GM23248 (cell line): Measurements from ENCODE around the gene THY1. TPM values are rescaled to one million over a fixed set of nuclear protein-coding genes. Genes with fewer than 3 reads are reported as not detected.

Source experiments
- DNase-seq: peaks from one replicate; pipeline ENCODE4 v3.0.0-alpha.2; 2015
- H2AFZ ChIP-seq: fragments of 200-600 bp; sonication (generic); 2 replicates; pipeline ENCODE4 v1.6.1; 2016; ENCODE audit warnings: antibody characterized with exemption
- H3F3A ChIP-seq: fragments of 200-600 bp; sonication (generic); 2 replicates; pipeline ENCODE4 v1.6.1; 2016; ENCODE audit warnings: mild to moderate bottlenecking, antibody characterized with exemption, mixed run types; ENCODE audit not compliant: insufficient read depth
- H3K27ac ChIP-seq: fragments of 200-600 bp; sonication (generic); 2 replicates; pipeline ENCODE4 v1.5.1; 2016; ENCODE audit warnings: mild to moderate bottlenecking
- H3K27me3 ChIP-seq: fragments of 200-600 bp; sonication (generic); replicated peaks from 2 replicates; pipeline ENCODE4 v1.6.1; 2016; ENCODE audit warnings: mild to moderate bottlenecking; ENCODE audit not compliant: insufficient read depth
- H3K36me3 ChIP-seq: fragments of 200-600 bp; sonication (generic); 2 replicates; pipeline ENCODE4 v1.6.1; 2016; ENCODE audit warnings: low read depth, mild to moderate bottlenecking
- H3K4me1 ChIP-seq: fragments of 200-600 bp; sonication (generic); 2 replicates; pipeline ENCODE4 v1.6.1; 2016; ENCODE audit warnings: mild to moderate bottlenecking; ENCODE audit not compliant: insufficient read depth
- H3K4me2 ChIP-seq: fragments of 200-600 bp; sonication (generic); one replicate; pipeline ENCODE4 v1.6.1; 2016; ENCODE audit warnings: mild to moderate bottlenecking; ENCODE audit not compliant: unreplicated experiment
- H3K4me3 ChIP-seq: fragments of 200-600 bp; sonication (generic); 2 replicates; pipeline ENCODE4 v1.5.1; 2016; ENCODE audit warnings: mild to moderate bottlenecking
- H3K79me2 ChIP-seq: fragments of 200-600 bp; sonication (generic); 2 replicates; pipeline ENCODE4 v1.6.1; 2016; ENCODE audit warnings: mild to moderate bottlenecking; ENCODE audit not compliant: insufficient read depth
- H3K9ac ChIP-seq: fragments of 200-600 bp; sonication (generic); 2 replicates; pipeline ENCODE4 v1.6.1; 2016; ENCODE audit warnings: mild to moderate bottlenecking
- H3K9me2 ChIP-seq: fragments of 200-600 bp; sonication (generic); 2 replicates; pipeline ENCODE4 v1.6.1; 2016; ENCODE audit warnings: mixed run types, mild to moderate bottlenecking, moderate library complexity; ENCODE audit not compliant: insufficient read depth
- H3K9me3 ChIP-seq: fragments of 200-600 bp; sonication (generic); one replicate; pipeline ENCODE4 v1.6.1; 2017; ENCODE audit warnings: low read depth
- H4K20me1 ChIP-seq: fragments of 200-600 bp; sonication (generic); 2 replicates; pipeline ENCODE4 v1.6.0; 2016; ENCODE audit not compliant: insufficient read depth
- EZH2 ChIP-seq: fragments of 200-600 bp; sonication (generic); IDR thresholded peaks from 2 replicates; pipeline ENCODE4 v1.6.1; 2018; ENCODE audit warnings: antibody characterized with exemption, mild to moderate bottlenecking; ENCODE audit not compliant: insufficient read depth, poor library complexity, severe bottlenecking
- EZH2phosphoT487 ChIP-seq: fragments of 200-600 bp; sonication (generic); IDR thresholded peaks from 2 replicates; pipeline ENCODE4 v1.6.1; 2018; ENCODE audit warnings: antibody characterized with exemption, moderate library complexity, mild to moderate bottlenecking, low read depth; ENCODE audit not compliant: insufficient read depth
- WGBS, 2 experiments: methylation state at CpG; one replicate each; pipeline ENCODE4 v1.1.6; 2015 to 2017; ENCODE audit warnings: low lambda C conversion rate in 2 of 2, low coverage in 1 of 2; ENCODE audit errors: missing lambda C conversion rate in 2 of 2; 5-methylcytosine and 5-hydroxymethylcytosine counted together
- in situ Hi-C: fragments of 300-500 bp; cut with MboI; formaldehyde crosslinking; loops from 2 replicates; pipeline ENCODE4 v1.15.0; 2020
- polyA plus RNA-seq: library from polyadenylated mRNA; unstranded; fragments of >200 nt; fragmentation: Nextera tagmentation; extraction: Ambion mirVana; gene quantifications from 2 replicates; pipeline ENCODE4 v1.2.1, GENCODE V29; 2016
- total RNA-seq: library from RNA; depleted of rRNA; stranded (reverse); fragments of >200 nt; shearing (Covaris generic); gene quantifications from 2 replicates; pipeline ENCODE4 v1.2.3, GENCODE V29; 2014

THY1 gene
- total and polyA plus RNA-seq, 2 experiments from 2014 or later, result 1,640 to 1,694 TPM

DNA sequence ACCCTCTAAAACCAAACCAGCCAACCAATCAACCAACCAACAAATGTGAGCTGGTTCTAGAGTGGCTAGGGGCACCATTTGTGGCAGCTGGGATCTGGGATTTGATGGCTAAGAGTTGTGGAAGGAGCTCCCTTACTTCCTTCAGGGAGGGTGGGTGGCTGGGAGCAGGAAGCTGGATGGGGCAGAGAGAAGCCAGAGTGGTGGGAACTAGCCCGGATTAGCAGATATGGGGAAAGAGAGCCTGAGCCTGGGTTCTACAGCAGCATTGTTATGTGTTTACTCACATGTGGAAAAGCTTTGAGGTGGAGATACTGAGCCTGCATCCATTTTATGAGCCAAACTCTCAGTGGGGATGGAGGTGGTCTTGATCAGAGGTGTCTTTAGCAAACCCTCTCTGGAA is 30.9 kb upstream of the THY1 start:
- Histone ChIP-seq H3K27ac (no peak overlapping the region), H3K4me3 (no peak overlapping the region), H3K27me3 (no peaks in the 10 kb centered on the region), H3K9me3 (no peaks in the 10 kb centered on the region), H3K36me3 (no peaks in the 10 kb centered on the region), H4K20me1 (no peaks in the 10 kb centered on the region), H3F3A (no peaks in the 10 kb centered on the region), H3K9me2 (no peaks in the 10 kb centered on the region), H3K4me2 (no peak overlapping the region), H3K4me1 (no peaks in the 10 kb centered on the region), H3K79me2 (no peaks in the 10 kb centered on the region), H2AFZ (no peak overlapping the region), H3K9ac (no peak overlapping the region)
- no peak for DNase-seq
- 89 to 100% methylated on average over 1 of the region's 1 CpG for WGBS, 2 experiments
- in situ Hi-C loops, result no loop called here
- TF ChIP-seq EZH2, result no peak
- no peak for TF ChIP-seq EZH2phosphoT487

DNA sequence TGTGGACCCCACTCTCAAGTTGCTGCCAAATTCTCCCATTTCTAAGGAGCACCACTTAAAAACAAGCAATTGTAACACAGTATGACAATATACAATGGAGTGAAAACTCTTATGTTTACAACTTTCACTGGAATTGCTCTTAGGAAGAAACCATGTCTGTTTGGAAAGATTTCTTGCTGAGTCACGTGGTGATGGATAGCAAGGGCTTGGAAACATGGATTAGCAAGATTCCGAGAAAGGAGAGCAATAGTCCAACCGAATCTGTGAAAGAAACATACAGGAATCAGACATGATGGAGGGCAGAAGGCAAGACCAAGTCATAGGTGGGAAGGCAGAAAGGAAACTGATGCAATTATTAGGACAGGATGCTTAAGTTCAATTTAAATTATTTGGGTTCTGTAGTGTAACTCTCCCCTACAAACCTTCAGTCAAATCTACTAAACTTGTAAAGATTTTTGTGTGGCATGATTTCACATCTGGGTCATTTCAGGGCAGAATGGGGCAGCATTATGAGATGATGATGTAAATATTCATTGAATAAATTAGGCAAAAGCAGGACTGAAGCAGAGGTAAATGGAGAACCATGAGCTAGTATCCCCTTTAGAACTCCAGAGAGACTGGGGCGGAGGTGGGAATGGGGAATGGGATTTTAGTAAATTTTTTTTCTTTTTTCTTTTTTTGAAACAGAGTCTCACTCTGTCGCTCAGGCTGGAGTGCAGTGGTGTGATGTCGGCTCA is 27.8 kb upstream of the THY1 start:
- no peaks in the 10 kb centered on the region for H3F3A ChIP-seq
- TF ChIP-seq EZH2 (no peak), EZH2phosphoT487 (no peak)
- peak; percentile 17 for DNase-seq
- H3K9me2 ChIP-seq, result no peaks in the 10 kb centered on the region
- peaks cover 4% of the 10 kb centered on the region; the same call in 1 of the 2 replicates for H3K4me1 ChIP-seq
- H3K4me2 ChIP-seq, result no peak overlapping the region
- H4K20me1 ChIP-seq, result no peaks in the 10 kb centered on the region
- no peaks in the 10 kb centered on the region for H3K36me3 ChIP-seq
- WGBS, 2 experiments, result 64 to 65% methylated on average over 5 to 6 of the region's 6 CpGs
- no peak overlapping the region for H3K27ac ChIP-seq
- in situ Hi-C loops, result no loop called here
- no peak overlapping the region for H3K9ac ChIP-seq
- H3K4me3 ChIP-seq, result no peak overlapping the region
- H2AFZ ChIP-seq, result 0 out of 2 replicates have a peak overlapping the region, but pooled peaks have one; percentile 32
- H3K79me2 ChIP-seq, result no peaks in the 10 kb centered on the region
- no peaks in the 10 kb centered on the region for H3K27me3 ChIP-seq
- H3K9me3 ChIP-seq, result no peaks in the 10 kb centered on the region

DNA sequence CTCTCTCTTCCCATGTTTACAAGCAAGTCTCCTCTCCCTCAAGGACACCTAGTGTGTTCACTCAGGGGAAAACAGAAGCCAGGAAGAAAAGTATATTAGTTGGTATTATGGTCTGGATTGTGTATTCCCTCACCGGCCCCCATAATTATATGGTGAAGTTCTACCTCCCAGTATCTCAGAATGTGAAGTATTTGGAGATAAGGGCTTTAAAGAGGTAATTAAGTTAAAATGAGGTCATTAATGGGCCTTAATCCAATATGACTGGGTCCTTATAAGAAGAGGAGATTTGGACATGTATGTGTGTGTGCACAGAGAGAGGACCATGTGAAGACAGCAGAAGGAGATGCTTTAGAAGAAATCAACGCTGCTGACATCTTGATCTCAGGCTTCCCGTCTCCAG is 26.5 kb upstream of the THY1 start:
- DNase-seq, result no peak
- Histone ChIP-seq H3K9me2 (no peaks in the 10 kb centered on the region), H3K4me3 (no peak overlapping the region), H3K27me3 (no peaks in the 10 kb centered on the region), H3K79me2 (no peaks in the 10 kb centered on the region), H3K9me3 (no peaks in the 10 kb centered on the region), H3K36me3 (no peaks in the 10 kb centered on the region), H3K4me1 (peaks cover 13% of the 10 kb centered on the region; the same call in 1 of the 2 replicates), H3F3A (no peaks in the 10 kb centered on the region), H4K20me1 (no peaks in the 10 kb centered on the region), H2AFZ (no peak overlapping the region), H3K4me2 (no peak overlapping the region), H3K27ac (no peak overlapping the region), H3K9ac (no peak overlapping the region)
- WGBS, 2 experiments, result 86 to 92% methylated on average over 3 of the region's 3 CpGs
- TF ChIP-seq EZH2 (no peak), EZH2phosphoT487 (no peak)
- in situ Hi-C loops, result no loop called here

DNA sequence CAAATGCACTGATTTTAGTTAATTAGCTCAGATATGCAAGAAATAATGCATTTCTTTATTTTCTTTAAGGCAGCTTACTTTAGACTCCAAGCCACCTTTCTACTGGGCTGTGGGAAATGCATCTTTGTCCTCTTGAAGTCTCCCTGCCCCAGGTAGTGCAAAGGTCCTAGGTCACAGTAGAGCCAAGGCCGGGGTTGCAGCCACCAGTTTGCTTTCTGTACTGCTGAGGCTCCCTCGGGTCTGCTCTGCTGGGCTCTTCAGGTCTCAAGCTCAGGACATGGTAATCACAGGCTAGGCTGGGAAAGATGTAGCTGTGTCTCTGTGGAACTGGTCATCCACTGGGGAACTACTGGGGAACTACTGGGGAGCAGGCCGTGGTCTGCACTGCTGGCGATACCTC is 25.4 kb upstream of the THY1 start:
- in situ Hi-C loops, result no loop called here
- Histone ChIP-seq H3K9me2 (no peaks in the 10 kb centered on the region), H4K20me1 (no peaks in the 10 kb centered on the region), H3K9ac (no peak overlapping the region), H2AFZ (no peak overlapping the region), H3K27me3 (no peaks in the 10 kb centered on the region), H3K9me3 (no peaks in the 10 kb centered on the region), H3K4me2 (no peak overlapping the region), H3K27ac (no peak overlapping the region), H3K4me3 (no peak overlapping the region), H3F3A (no peaks in the 10 kb centered on the region), H3K79me2 (no peaks in the 10 kb centered on the region), H3K36me3 (no peaks in the 10 kb centered on the region), H3K4me1 (peaks cover 13% of the 10 kb centered on the region; the same call in 1 of the 2 replicates)
- no peak for TF ChIP-seq EZH2phosphoT487
- no peak for TF ChIP-seq EZH2
- no peak for DNase-seq
- 95 to 99% methylated on average over 4 of the region's 4 CpGs for WGBS, 2 experiments
